GM18499 (cell line): ENCODE data around the gene RFPL3.
"Not testable (repeated sequence)": the region's sequence is repeated elsewhere in the genome, so short reads cannot be mapped to it uniquely, and the experiment has no call there.

Source experiments
- ATAC-seq: cut with Tn5 transposase; IDR thresholded peaks from one replicate; pipeline ENCODE4 v1.9.1; 2021; ENCODE audit warnings: moderate number of reproducible peaks; ENCODE audit not compliant: insufficient read depth, unreplicated experiment

The RFPL3 gene

GRCh38 chr22:32348031-32348611, 9.5 kb upstream of the RFPL3 start:
- no peak for ATAC-seq

- not testable (repeated sequence) for ATAC-seq
Measured at GRCh38 chr22:32351875-32352274, 5.8 kb upstream of the RFPL3 start.

GRCh38 chr22:32352681-32353080, 5.0 kb upstream of the RFPL3 start:
- no peak for ATAC-seq

GRCh38 chr22:32353292-32353691, 4.4 kb upstream of the RFPL3 start:
- ATAC-seq: no peak

GRCh38 chr22:32353840-32354239, 3.8 kb upstream of the RFPL3 start:
- no peak for ATAC-seq

GRCh38 chr22:32354360-32355351, 3.0 kb upstream of the RFPL3 start:
- no peak for ATAC-seq

- no peak for ATAC-seq
Measured at GRCh38 chr22:32355760-32356159, 1.9 kb upstream of the RFPL3 start.

- ATAC-seq: not testable (repeated sequence)
Measured at GRCh38 chr22:32360096-32360495, 2.4 kb downstream of the RFPL3 start.

- ATAC-seq: no peak
Measured at GRCh38 chr22:32361257-32361656, 3.6 kb downstream of the RFPL3 start.

GRCh38 chr22:32364210-32364609, 6.5 kb downstream of the RFPL3 start:
- no peak for ATAC-seq

- no peak for ATAC-seq
Measured at GRCh38 chr22:32375678-32376450, 18.2 kb downstream of the RFPL3 start.

GRCh38 chr22:32376681-32377080, 19.0 kb downstream of the RFPL3 start:
- ATAC-seq: no peak

GRCh38 chr22:32378707-32379272, 21.1 kb downstream of the RFPL3 start:
- ATAC-seq: no peak

GRCh38 chr22:32380991-32381390, 23.3 kb downstream of the RFPL3 start:
- no peak for ATAC-seq

GRCh38 chr22:32385681-32386080, 28.0 kb downstream of the RFPL3 start:
- no peak for ATAC-seq

- ATAC-seq: no peak
Measured at GRCh38 chr22:32389685-32390084, 32.0 kb downstream of the RFPL3 start.

GRCh38 chr22:32395107-32395506, 37.4 kb downstream of the RFPL3 start:
- no peak for ATAC-seq

- ATAC-seq: no peak
Measured at GRCh38 chr22:32396255-32396654, 38.6 kb downstream of the RFPL3 start.

- no peak for ATAC-seq
Measured at GRCh38 chr22:32396746-32397145, 39.1 kb downstream of the RFPL3 start.

- no peak for ATAC-seq
Measured at GRCh38 chr22:32401486-32401885, 43.8 kb downstream of the RFPL3 start.

GRCh38 chr22:32404021-32404420, 46.4 kb downstream of the RFPL3 start:
- no peak for ATAC-seq
